HCEC 1CT (cell line): ENCODE data around the gene TBL1X.
"Not testable (repeated sequence)": the region's sequence is repeated elsewhere in the genome, so short reads cannot be mapped to it uniquely, and the experiment has no call there.

Experiments
- DNase-seq: peaks from one replicate; pipeline ENCODE4 v3.0.0-alpha.2; 2017

The TBL1X gene

DNA sequence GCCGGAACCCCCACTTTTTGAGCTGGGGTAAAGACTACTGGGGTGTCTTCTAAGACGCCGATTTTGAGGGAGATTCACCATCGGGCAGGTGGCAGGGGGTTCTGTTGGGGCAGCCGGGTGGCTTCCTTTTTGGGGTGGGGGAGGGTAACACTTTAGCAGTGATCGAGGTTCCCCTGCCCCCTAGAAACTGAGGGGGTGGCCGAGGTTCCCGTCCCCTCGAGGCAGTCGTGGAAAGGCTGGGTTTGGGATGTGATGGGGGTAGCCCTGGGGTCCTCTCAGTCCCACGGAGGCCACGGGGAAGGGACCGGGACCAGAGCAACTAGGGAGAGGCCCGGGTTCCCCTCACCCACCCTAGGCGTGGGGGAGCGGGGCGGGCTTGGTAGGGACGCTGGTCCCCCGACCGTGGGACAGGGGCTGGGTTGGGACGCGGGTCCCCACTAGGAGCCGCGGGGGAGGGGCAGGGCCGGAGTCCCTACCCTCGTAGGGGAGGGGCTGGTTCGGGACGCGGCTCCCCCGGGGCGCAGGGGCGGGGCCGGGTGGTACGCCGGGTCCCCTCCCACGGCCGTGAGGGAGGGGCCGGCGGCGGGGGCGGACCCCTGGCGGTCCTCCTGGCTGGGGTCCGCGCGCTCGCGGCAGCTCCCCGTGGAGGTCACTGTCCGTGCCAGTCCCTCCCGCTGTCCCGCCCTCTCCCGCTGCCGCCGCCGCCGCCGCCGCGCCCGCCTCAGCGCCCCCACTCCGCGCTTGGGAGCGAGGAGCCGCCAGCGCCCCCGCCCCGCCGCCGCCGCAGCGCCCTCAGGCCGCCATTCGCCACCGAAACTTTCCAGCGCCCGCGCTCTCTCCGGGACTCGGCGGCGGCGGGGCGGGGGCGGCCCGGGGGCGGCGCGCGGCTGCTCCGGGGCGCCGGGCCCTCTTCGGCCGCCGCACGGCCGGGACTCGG is at the start of gene TBL1X:
Gene TBL1X (plus strand): TSS at position 624 of the 937 bp plus-strand sequence. CDS start 188,529 bp downstream, outside the sequence.
- peak; percentile 28 for DNase-seq

DNA sequence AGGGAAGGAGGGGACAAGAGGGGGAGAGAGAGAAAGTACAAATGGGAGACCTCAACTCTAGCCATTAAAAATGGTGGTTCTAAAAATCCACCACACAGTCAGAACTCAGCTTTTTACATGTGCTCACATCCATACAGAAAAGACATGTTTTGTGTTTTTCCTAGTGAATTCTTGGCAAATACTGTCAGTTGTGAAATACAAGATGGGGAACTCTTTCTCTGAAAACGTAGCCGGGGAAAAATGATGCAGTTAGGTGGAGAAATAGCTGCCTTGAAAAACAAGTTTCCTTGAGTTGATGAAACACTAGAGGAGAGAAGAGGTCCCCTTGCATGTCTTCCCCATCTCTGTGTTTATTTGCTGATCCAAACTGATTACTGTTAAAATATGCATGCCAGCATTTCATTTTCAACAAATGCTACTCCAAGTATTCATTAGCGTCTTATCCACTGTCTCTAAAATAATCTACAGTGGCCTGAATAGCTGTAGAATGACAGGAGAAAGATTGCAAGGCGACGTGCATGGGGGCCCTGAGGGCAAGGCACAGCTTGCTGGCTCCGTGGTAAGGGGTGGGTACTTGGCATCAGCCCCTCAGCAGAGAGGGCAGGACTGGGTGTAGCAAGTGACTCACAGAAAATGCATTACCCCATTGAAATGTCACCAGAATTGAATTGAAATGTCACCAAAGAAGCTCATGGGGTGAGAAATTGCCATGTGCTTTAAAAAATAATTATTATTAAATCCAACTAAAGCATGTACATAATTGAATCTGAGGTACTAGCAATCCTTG is 48.1 kb upstream of the TBL1X start:
- no peak for DNase-seq

- DNase-seq, result no peak
These were observed 46.6 kb upstream of the TBL1X start for GRCh38 chrX:9418262-9418661.

GRCh38 chrX:9420275-9421265 is 44.3 kb upstream of the TBL1X start:
- no peak for DNase-seq

DNA sequence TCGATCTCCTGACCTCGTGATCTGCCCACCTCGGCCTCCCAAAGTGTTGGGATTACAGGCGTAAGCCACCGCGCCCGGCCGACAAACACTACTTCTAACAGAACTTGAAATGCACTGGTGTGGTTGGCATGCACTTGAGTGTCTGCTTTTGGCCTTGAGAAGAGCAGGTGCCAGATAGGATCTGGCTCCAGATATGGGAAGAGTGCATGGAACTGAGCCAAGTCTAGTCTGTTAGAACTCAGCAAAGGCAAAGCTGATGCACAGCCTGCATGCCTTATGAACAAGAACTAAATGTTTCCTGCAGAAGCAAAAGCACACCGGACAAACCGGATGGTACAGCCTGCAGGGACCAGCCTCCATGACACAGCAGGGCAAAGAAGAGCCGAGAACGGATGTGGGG is 35.1 kb upstream of the TBL1X start:
- DNase-seq, result no peak

GRCh38 chrX:9430346-9430921 is 34.4 kb upstream of the TBL1X start:
- no peak for DNase-seq

GRCh38 chrX:9431281-9431680 is 33.6 kb upstream of the TBL1X start:
- no peak for DNase-seq

- no peak for DNase-seq
These were observed 31.3 kb upstream of the TBL1X start for GRCh38 chrX:9433596-9433995.

DNA sequence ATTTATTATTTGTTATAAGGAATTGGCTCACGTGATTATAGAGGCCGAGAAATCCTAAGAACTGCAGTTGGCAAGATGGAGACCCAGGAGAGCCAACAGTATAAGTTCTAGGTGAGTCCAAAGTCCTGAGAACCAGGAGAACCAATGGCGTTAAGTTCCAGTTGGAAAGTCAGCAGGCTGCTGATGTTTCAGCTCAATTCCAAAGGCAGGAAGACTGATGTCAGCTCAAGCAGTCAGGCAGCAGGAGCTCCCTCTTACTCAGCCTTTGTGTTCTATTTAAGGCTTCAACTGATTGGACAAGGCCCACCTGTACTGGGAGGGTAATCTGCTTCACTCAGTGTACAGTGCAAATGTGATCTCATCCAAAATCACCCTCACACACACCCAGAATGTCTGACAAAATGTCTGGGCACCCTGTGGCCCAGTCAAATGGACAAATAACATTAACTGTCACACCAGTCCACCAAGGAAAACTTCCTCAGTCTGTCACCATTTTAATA is 30.8 kb upstream of the TBL1X start:
- DNase-seq, result no peak

DNA sequence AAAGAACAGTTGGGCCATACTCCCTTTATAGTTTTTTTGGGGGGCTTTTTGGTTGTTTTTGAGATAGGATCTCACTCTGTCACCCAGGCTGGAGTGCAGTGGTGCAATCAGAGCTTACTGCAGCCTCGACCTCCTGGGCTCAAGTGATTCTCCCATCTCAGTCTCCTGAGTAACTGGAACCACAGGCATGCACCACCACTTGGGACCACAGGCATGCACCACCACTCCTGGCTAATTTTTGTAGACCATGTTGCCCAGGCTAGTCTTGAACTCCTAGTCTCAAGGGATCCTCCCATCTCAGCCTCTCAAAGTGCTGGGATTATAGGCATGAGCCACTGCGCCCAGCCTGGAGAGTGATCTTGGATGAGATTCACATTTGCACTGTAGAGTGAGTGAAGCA is 29.8 kb upstream of the TBL1X start:
- DNase-seq, result not testable (repeated sequence)

DNA sequence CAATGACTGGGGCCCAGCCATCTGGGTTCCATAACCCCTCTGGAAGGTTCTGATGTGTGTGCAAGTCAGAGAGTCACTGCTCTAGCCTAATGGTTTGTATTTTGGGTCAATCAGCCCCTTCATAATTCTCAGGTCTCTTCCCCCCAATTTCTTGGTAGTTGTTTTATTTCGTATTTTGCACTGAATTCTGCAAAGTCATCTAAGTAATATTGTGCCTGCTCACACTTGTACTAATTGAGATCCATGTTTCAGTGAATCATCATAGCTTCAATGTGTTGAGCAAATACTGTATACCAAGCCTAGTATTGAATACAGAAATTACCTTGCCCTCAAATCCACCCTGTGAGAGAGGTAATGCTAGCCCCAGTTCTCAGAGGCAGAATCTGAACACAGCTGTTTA is 28.0 kb upstream of the TBL1X start:
- DNase-seq, result no peak

- DNase-seq, result no peak
These were observed 25.8 kb upstream of the TBL1X start for GRCh38 chrX:9438933-9439494.

DNA sequence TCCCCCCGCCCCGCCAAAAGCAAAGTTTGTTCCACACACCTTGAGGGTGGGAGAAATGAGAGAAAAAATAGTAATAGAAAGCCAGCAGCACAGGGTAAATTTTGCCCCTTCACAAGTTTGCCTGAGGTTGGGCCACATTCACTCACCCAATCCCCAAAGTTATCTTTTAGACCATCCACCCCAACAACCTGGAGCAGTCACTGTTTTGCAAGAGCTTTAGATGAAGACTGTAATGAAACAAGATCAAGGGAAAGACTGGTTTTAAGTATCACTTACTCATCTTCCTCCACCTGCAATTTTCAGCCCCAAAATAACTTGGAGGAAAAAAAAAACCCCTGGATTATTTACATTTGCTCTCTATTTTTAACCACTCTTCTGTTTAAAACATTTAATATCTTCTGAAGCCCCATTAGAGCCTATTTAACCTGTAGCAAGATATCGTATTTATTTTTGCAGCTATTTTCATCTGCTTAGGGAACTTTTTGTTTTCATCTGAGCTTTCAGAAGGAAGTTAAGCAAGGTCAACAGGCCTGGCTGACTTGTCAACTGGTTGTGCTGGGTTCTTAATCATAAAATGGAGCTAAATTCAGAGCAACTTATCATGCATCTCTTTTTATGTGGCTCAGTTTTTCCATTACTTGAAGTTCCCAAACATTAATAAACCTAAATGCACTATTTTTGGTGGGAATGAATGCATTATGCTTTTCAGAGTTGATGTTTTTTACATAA is 24.6 kb upstream of the TBL1X start:
- no peak for DNase-seq

GRCh38 chrX:9442056-9442455 is 22.8 kb upstream of the TBL1X start:
- DNase-seq, result no peak

DNA sequence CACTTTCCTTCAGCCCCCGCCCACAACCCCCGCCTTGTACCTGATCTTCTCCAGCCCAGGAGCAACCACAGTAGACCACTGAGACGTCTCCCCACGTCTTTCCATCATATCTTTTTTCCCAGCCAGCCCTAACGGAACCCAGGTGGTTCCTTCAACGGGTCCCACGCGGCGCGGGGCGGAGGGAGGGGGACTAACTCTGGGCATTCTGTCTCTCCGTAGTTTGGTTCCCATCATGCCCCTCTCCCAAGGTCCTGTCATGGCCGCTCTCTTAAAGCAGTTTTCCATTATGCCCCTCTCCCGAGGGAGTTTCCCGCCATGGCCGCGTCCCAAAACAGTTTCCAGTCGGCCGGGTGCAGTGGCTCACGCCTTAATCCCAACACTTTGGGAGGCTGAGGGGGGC is 21.5 kb upstream of the TBL1X start:
- DNase-seq, result no peak

DNA sequence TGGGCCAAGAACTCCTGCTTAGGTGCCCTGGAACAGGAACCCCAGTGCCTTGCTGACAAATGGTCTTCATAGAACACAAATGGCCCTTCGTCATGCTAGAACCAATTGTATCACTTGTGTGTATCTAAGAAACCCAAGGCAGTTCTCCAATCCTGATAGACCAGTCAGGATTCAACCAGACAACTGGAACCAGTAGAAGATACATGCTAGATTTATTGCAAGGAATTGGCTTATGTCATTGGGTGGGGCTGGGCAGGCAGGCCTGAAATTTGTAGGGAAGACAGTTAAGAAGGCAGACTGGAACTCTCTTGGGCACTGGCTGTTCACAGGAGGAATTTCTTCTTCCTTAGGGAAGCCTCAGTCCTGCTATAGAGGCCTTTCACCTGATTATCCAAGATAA is 17.0 kb upstream of the TBL1X start:
- DNase-seq, result no peak

DNA sequence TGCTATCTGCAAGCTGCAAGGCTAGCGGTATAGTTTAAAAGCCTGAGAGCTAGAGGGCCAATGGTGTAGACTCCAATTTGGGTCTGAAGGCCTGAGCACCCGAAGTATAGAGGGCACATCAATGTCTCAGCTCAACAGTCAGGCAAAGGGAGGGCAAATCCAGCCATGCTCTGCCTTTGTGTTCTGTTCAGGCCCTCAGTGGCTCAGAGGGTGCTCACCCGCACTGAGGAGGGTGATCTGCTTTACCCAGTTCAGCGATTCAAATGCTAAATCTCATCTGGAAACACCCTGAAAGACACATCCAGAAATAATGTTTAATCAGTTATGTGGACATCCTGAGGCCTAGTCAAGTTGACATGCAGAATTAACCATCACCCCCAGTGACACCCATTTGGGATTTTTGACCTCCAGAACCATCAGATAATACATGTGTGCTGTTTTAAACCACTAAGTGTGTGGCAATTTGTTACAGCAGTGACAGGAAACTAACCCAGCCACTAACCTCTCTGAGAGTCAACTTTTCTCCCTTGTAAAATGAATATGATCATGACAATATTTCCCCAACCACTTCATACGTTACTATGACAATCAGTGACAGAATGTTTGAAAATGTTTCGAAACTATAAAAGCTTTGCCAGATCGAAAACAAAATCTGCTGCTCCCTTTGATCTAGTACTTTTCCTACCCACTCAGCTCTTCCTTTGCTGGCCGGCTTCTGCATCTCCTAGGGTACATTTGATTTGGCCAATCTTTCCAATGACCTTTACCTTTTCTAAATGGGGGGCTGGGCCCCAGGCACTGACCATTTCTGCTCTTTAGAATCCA is 8.4 kb upstream of the TBL1X start:
- no peak for DNase-seq

DNA sequence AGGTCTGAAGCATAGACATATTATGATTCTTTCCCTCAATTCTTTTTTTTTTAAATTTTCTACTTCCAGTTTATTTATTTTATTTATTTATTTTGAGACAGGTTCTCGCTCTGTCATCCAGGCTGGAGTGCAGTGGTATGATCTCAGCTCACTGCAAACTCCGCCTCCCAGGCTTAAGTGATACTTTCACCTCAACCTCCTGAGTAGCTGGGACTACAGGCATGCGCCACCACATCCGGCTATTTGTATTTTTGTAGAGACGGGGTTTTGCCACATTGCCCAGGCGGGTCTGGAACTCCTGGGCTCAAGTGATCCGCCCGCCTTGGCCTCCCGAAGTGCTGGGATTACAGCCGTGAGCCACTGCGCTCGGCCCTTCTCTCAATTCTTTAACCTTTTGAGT is 6.8 kb upstream of the TBL1X start:
- DNase-seq, result not testable (repeated sequence)

DNA sequence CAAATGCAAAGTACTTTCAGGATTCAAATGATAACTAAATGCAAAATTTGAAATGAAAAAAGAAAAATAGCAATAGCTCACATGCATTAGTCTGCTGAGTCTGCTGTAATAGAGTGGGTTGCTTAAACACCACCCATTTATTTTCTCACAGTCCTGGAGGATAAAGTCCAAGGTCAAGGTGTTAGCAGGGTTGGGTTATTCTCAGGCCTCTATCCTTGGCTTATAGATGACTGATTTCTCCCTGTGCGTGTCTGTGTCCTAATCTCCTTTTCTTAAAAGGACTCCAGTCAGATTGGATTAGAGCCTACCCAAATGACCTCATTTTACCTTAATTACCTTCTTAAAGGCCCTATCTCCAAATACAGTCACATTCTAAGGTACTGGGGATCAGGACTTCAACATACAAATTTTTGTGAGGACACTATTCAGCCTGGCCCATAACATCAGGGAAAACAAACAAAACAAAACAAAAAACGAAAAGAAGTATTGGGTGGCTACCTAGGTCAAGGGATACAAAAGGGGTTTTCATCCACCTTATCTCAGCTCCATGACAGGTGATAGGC is 6.3 kb upstream of the TBL1X start:
- no peak for DNase-seq
